CD4-positive, alpha-beta T cell treated with Interleukin-15 for 4 hours (primary cell): ENCODE results near the gene RNF5.
"Not testable (repeated sequence)": the region's sequence is repeated elsewhere in the genome, so short reads cannot be mapped to it uniquely, and the experiment has no call there.

Experiments used
- DNase-seq: peaks from one replicate; pipeline ENCODE4 v3.0.0-alpha.2; 2020; ENCODE audit warnings: low spot score

RNF5 gene

GRCh38 chr6:32175711-32176475 is 2.3 kb upstream of the RNF5 start, which contains the start of gene AGPAT1:
Gene AGPAT1, minus strand, starts transcription at chr6:32176084. Its CDS starts 4,588 bp downstream, at chr6:32171496.
- DNase-seq = peak; percentile 98

GRCh38 chr6:32176476-32177182 is 1.6 kb upstream of the RNF5 start:
- no peak for DNase-seq

- peak; percentile 53 for DNase-seq
Observed at GRCh38 chr6:32177183-32177787, 920 bp upstream of the RNF5 start.

GRCh38 chr6:32178547-32179440 is 589 bp downstream of the RNF5 start:
- no peak for DNase-seq

GRCh38 chr6:32179766-32180405 is 1.7 kb downstream of the RNF5 start:
- no peak for DNase-seq

GRCh38 chr6:32181148-32181702 is 3.0 kb downstream of the RNF5 start:
- no peak for DNase-seq

- no peak for DNase-seq
Observed at GRCh38 chr6:32181915-32182529, 3.8 kb downstream of the RNF5 start.

- no peak for DNase-seq
Observed at GRCh38 chr6:32182555-32182981, 4.4 kb downstream of the RNF5 start.

GRCh38 chr6:32183030-32183429 is 4.8 kb downstream of the RNF5 start:
- DNase-seq = no peak

- no peak for DNase-seq
Observed at GRCh38 chr6:32183483-32184083, 5.4 kb downstream of the RNF5 start.

- no peak for DNase-seq
Observed at GRCh38 chr6:32184084-32184640, 6.0 kb downstream of the RNF5 start, which contains the start of gene AGER. Gene AGER, minus strand, starts transcription at chr6:32184253. Its CDS starts 31 bp downstream, at chr6:32184222.

GRCh38 chr6:32185681-32186131 is 7.5 kb downstream of the RNF5 start:
- DNase-seq = peak; percentile 67

GRCh38 chr6:32186151-32186840 is 8.1 kb downstream of the RNF5 start:
- not testable (repeated sequence) for DNase-seq

- no peak for DNase-seq
Observed at GRCh38 chr6:32187009-32187709, 9.0 kb downstream of the RNF5 start.

- DNase-seq = not testable (repeated sequence)
Observed at GRCh38 chr6:32187725-32188380, 9.6 kb downstream of the RNF5 start.

GRCh38 chr6:32188381-32189068 is 10.3 kb downstream of the RNF5 start:
- DNase-seq = no peak

GRCh38 chr6:32189069-32189741 is 11.0 kb downstream of the RNF5 start:
- no peak for DNase-seq
